MCF 10A (cell line): ENCODE data around the gene AFP. TPM values are rescaled to one million over a fixed set of nuclear protein-coding genes. Genes with fewer than 3 reads are reported as not detected.

Experiments used
- BruUV-seq: library from RNA; stranded (reverse); fragments of 400-500 nt; replicated peaks from 2 replicates; lab custom pipeline; 2021; lab: Mats Ljungman, UMichigan
- CTCF ChIA-PET: fragments of 300-600 bp; sonication (Branson Sonifier 250); formaldehyde crosslinking; extraction: SDS; loops from one replicate; lab custom pipeline; 2021; ENCODE audit warnings: antibody characterized with exemption, inconsistent platforms; lab: Yijun Ruan, JAX
- POLR2A ChIA-PET: fragments of 300-600, 350-650 bp; sonication (Branson Sonifier 250); formaldehyde crosslinking; extraction: SDS; loops from one replicate; lab custom pipeline; 2020; ENCODE audit warnings: antibody characterized with exemption, inconsistent platforms; lab: Yijun Ruan, JAX
- DNase-seq: peaks from one replicate; pipeline ENCODE4 v3.0.0-alpha.2; 2018; ENCODE audit not compliant: unreplicated experiment
- H3K27ac Mint-ChIP-seq: one replicate; pipeline ENCODE4 v1.8.0; 2022; ENCODE audit warnings: mild to moderate bottlenecking, low read depth, mixed read lengths; ENCODE audit not compliant: unreplicated experiment
- H3K27me3 Mint-ChIP-seq: one replicate; pipeline ENCODE4 v1.8.0; 2022; ENCODE audit warnings: mixed read lengths; ENCODE audit not compliant: insufficient read depth, unreplicated experiment
- H3K36me3 Mint-ChIP-seq: one replicate; pipeline ENCODE4 v1.8.0; 2022; ENCODE audit warnings: mild to moderate bottlenecking, moderate library complexity, mixed read lengths; ENCODE audit not compliant: insufficient read depth, unreplicated experiment
- H3K4me1 Mint-ChIP-seq: one replicate; pipeline ENCODE4 v1.8.0; 2022; ENCODE audit warnings: mixed read lengths; ENCODE audit not compliant: insufficient read depth, unreplicated experiment
- H3K4me3 Mint-ChIP-seq: one replicate; pipeline ENCODE4 v1.8.0; 2022; ENCODE audit warnings: mild to moderate bottlenecking, moderate library complexity, mixed read lengths; ENCODE audit not compliant: unreplicated experiment
- H3K9me3 Mint-ChIP-seq: one replicate; pipeline ENCODE4 v1.8.0; 2022; ENCODE audit warnings: mixed read lengths; ENCODE audit not compliant: unreplicated experiment
- CTCF ChIP-seq: fragments of 200-600 bp; IDR thresholded peaks from one replicate; pipeline ENCODE4 v1.8.0; 2022; ENCODE audit warnings: antibody characterized with exemption, mild to moderate bottlenecking; ENCODE audit not compliant: unreplicated experiment
- intact Hi-C: fragments of 100-400 bp; cut with micrococcal nuclease; formaldehyde crosslinking; loops from 2 replicates; pipeline ENCODE4 v1.14.1; 2022
- total RNA-seq: library from RNA; stranded (reverse); gene quantifications from 2 replicates; pipeline ENCODE4 v1.2.3, GENCODE V29; 2022

AFP gene
- total RNA-seq, 1 experiment from 2014 or later: not detected

- Mint-ChIP-seq H3K27ac (no peak overlapping the region), H3K4me3 (no peak overlapping the region), H3K36me3 (no peaks in the 10 kb centered on the region), H3K4me1 (no peaks in the 10 kb centered on the region), H3K27me3 (peaks cover 41% of the 10 kb centered on the region), H3K9me3 (no peaks in the 10 kb centered on the region)
- DNase-seq: no peak
- BruUV-seq: no TSS peak
- ChIA-PET POLR2A (no interaction called here), CTCF (no interaction called here)
- intact Hi-C loops: no loop called here
- no peak for TF ChIP-seq CTCF
These were observed 34.6 kb upstream of the AFP start for GRCh38 chr4:73401412-73401811.

- intact Hi-C loops: no loop called here
- no peak for TF ChIP-seq CTCF
- no peaks in the 10 kb centered on the region for H3K36me3 Mint-ChIP-seq
- H3K4me3 Mint-ChIP-seq: no peak within 1 kb of the TSS
- CTCF ChIA-PET: no interaction called here
- peaks cover 19% of the 10 kb centered on the region for H3K27me3 Mint-ChIP-seq
- POLR2A ChIA-PET: no interaction called here
- DNase-seq: no peak
- BruUV-seq: no TSS peak
- H3K27ac Mint-ChIP-seq: no peak within 1 kb of the TSS
- no peaks in the 10 kb centered on the region for H3K9me3 Mint-ChIP-seq
- no peaks in the 10 kb centered on the region for H3K4me1 Mint-ChIP-seq
These were observed 32.0 kb upstream of the AFP start, which contains the start of gene ALB for GRCh38 chr4:73404042-73404441. Gene ALB, plus strand, starts transcription at chr4:73404287. Its CDS starts 41 bp downstream, at chr4:73404328.

GRCh38 chr4:73404457-73404856 lies 31.6 kb upstream of the AFP start:
- ChIA-PET POLR2A (no interaction called here), CTCF (no interaction called here)
- H3K27me3 Mint-ChIP-seq: peaks cover 20% of the 10 kb centered on the region
- H3K36me3 Mint-ChIP-seq: no peaks in the 10 kb centered on the region
- no peak overlapping the region for H3K4me3 Mint-ChIP-seq
- no peaks in the 10 kb centered on the region for H3K4me1 Mint-ChIP-seq
- DNase-seq: no peak
- no peaks in the 10 kb centered on the region for H3K9me3 Mint-ChIP-seq
- intact Hi-C loops: no loop called here
- no peak for TF ChIP-seq CTCF
- no peak overlapping the region for H3K27ac Mint-ChIP-seq
- BruUV-seq: no TSS peak

GRCh38 chr4:73405138-73405537 lies 30.9 kb upstream of the AFP start:
- H3K36me3 Mint-ChIP-seq: no peaks in the 10 kb centered on the region
- no peaks in the 10 kb centered on the region for H3K9me3 Mint-ChIP-seq
- no peak overlapping the region for H3K4me3 Mint-ChIP-seq
- H3K27me3 Mint-ChIP-seq: peaks cover 22% of the 10 kb centered on the region
- H3K4me1 Mint-ChIP-seq: no peaks in the 10 kb centered on the region
- no peak for TF ChIP-seq CTCF
- BruUV-seq: no TSS peak
- H3K27ac Mint-ChIP-seq: no peak overlapping the region
- intact Hi-C loops: no loop called here
- no peak for DNase-seq
- POLR2A ChIA-PET: no interaction called here
- CTCF ChIA-PET: no interaction called here
